ENCODE measurements around the gene FUT7.
"Not testable (repeated sequence)": the region's sequence is repeated elsewhere in the genome, so short reads cannot be mapped to it uniquely, and the experiment has no call there.

The FUT7 gene

GRCh38 chr9:137066096-137066861, 34.4 kb upstream of the FUT7 start:
- DNase-seq, result no peak

GRCh38 chr9:137065336-137065967, 33.6 kb upstream of the FUT7 start:
- no peak for DNase-seq

GRCh38 chr9:137064880-137065164, 32.9 kb upstream of the FUT7 start:
- no peak for DNase-seq

GRCh38 chr9:137064027-137064879, 32.4 kb upstream of the FUT7 start:
- DNase-seq, result peak; percentile 43 to 66

- no peak for DNase-seq
These were observed 31.6 kb upstream of the FUT7 start for GRCh38 chr9:137063311-137064026.

- not testable (repeated sequence) for DNase-seq
These were observed 30.9 kb upstream of the FUT7 start for GRCh38 chr9:137062798-137063197.

GRCh38 chr9:137062384-137062783, 30.5 kb upstream of the FUT7 start:
- no peak for DNase-seq

- DNase-seq, result no peak
These were observed 26.8 kb upstream of the FUT7 start for GRCh38 chr9:137058521-137059234.

- DNase-seq, result no peak
These were observed 25.7 kb upstream of the FUT7 start for GRCh38 chr9:137057545-137057944.

- no peak for DNase-seq
These were observed 25.0 kb upstream of the FUT7 start for GRCh38 chr9:137056739-137057415.

GRCh38 chr9:137055385-137056364, 23.8 kb upstream of the FUT7 start:
- DNase-seq, result no peak

GRCh38 chr9:137054932-137055384, 23.1 kb upstream of the FUT7 start:
- DNase-seq, result no peak

GRCh38 chr9:137053944-137054931, 22.4 kb upstream of the FUT7 start, which contains the start of gene ENTPD2:
ENTPD2 (minus strand) TSS chr9:137054061; CDS start chr9:137053997, 64 bp downstream.
- peak in 1 of 2 donors; percentile 60 for DNase-seq

- DNase-seq, result no peak
These were observed 21.4 kb upstream of the FUT7 start for GRCh38 chr9:137052998-137053943.

- no peak for DNase-seq
These were observed 20.4 kb upstream of the FUT7 start for GRCh38 chr9:137052293-137052692.

GRCh38 chr9:137051145-137051724, 19.3 kb upstream of the FUT7 start:
- DNase-seq, result no peak

GRCh38 chr9:137050570-137050969, 18.7 kb upstream of the FUT7 start:
- no peak for DNase-seq
